Subcutaneous adipose tissue (tissue), 4 donors: ENCODE data around the gene CNTNAP5. TPM values are rescaled to one million over a fixed set of nuclear protein-coding genes. Genes with fewer than 3 reads are reported as not detected.

Experiments used
- CTCF ChIP-seq: fragments of 450-650 bp; IDR thresholded peaks from one replicate; pipeline ENCODE4 v1.5.1; 2016; ENCODE audit warnings: low read depth, mild to moderate bottlenecking, control low read depth, antibody characterized with exemption, moderate library complexity
- total RNA-seq, 4 donors: library from RNA; depleted of rRNA; stranded (reverse); fragments of >200 nt; gene quantifications; one replicate each; pipeline ENCODE4 v1.1.0, GENCODE V29; 2016

Gene CNTNAP5
- total RNA-seq, 4 donors from 2014 or later, result not detected

- TF ChIP-seq CTCF, result no peak
Observed at GRCh38 chr2:124147552-124147951, 122.5 kb downstream of the CNTNAP5 start.

- TF ChIP-seq CTCF, result no peak
Observed at GRCh38 chr2:124149571-124149970, 124.5 kb downstream of the CNTNAP5 start.

GRCh38 chr2:124151691-124152090 lies 126.6 kb downstream of the CNTNAP5 start:
- no peak for TF ChIP-seq CTCF

GRCh38 chr2:124153713-124154112 lies 128.6 kb downstream of the CNTNAP5 start:
- TF ChIP-seq CTCF, result no peak

GRCh38 chr2:124159166-124159565 lies 134.1 kb downstream of the CNTNAP5 start:
- TF ChIP-seq CTCF, result no peak

GRCh38 chr2:124161542-124161941 lies 136.5 kb downstream of the CNTNAP5 start:
- no peak for TF ChIP-seq CTCF

GRCh38 chr2:124162256-124162655 lies 137.2 kb downstream of the CNTNAP5 start:
- no peak for TF ChIP-seq CTCF
